Kidney (tissue), 14 donors: ENCODE measurements around the gene C4orf17. TPM values are rescaled to one million over a fixed set of nuclear protein-coding genes. Genes with fewer than 3 reads are reported as not detected.

Source experiments
- DNase-seq, 5 donors: peaks; one replicate each; pipeline ENCODE4 v3.0.0-alpha.2; 2013 to 2020
- FAIRE-seq: peaks from 2 replicates; lab custom pipeline; 2012; peaks lifted over from hg19 to GRCh38; lab: Jason Lieb, UNC
- H3K27ac ChIP-seq, 2 donors: one replicate each; pipeline ENCODE4 v1.7.0; 2013; ENCODE audit warnings: low read depth in 2 of 2, low read length in 2 of 2, inconsistent platforms in 1 of 2
- H3K27me3 ChIP-seq: one replicate; pipeline ENCODE4 v1.7.1; 2013; ENCODE audit warnings: low read length, inconsistent platforms; ENCODE audit not compliant: control insufficient read depth, insufficient read depth
- H3K36me3 ChIP-seq, 3 donors: one replicate each; pipeline versions ENCODE4 v1.7.0 to v1.7.1; 2013; ENCODE audit warnings: low read length in 3 of 3, control low read depth in 1 of 3, inconsistent platforms in 1 of 3; ENCODE audit not compliant: insufficient read depth in 3 of 3, control insufficient read depth in 2 of 3
- H3K4me1 ChIP-seq, 3 donors: one replicate each; pipeline versions ENCODE4 v1.7.0 to v1.7.1; 2013; ENCODE audit warnings: low read length in 3 of 3, inconsistent platforms in 1 of 3, low read depth in 1 of 3; ENCODE audit not compliant: control insufficient read depth in 2 of 3, insufficient read depth in 2 of 3
- H3K4me3 ChIP-seq, 3 donors: one replicate each; pipeline versions ENCODE4 v1.7.0 to v1.8.1; 2013; ENCODE audit warnings: low read length in 3 of 3, control low read depth in 1 of 3, inconsistent platforms in 1 of 3
- H3K9ac ChIP-seq, 3 donors: one replicate each; pipeline versions ENCODE4 v1.7.0 to v1.7.1; 2013; ENCODE audit warnings: low read length in 3 of 3, control low read depth in 1 of 3, inconsistent platforms in 1 of 3
- H3K9me3 ChIP-seq, 3 donors: one replicate each; pipeline versions ENCODE4 v1.7.0 to v1.7.1; 2013; ENCODE audit warnings: low read length in 3 of 3, control low read depth in 1 of 3, inconsistent platforms in 1 of 3; ENCODE audit not compliant: control insufficient read depth in 2 of 3, insufficient read depth in 1 of 3
- intact Hi-C: fragments of 100-400 bp; cut with DNase I; formaldehyde crosslinking; loops from one replicate; pipeline ENCODE4 v1.11.1; 2022
- polyA plus RNA-seq: library from polyadenylated mRNA; stranded (reverse); fragments of 350-450 nt; fragmentation: Illumina TruSeq; extraction: RNeasy Lipid Tissue Mini Kit (QIAGEN cat#74804); gene quantifications from one replicate; pipeline ENCODE4 v1.2.3, GENCODE V29; 2014; ENCODE audit warnings: low read depth, low replicate concordance; ENCODE audit not compliant: insufficient read depth
- total RNA-seq: library from RNA; stranded (reverse); fragmentation: NEBNext Ultra II Directional; extraction: Animal tissue kit (Norgen Biotek cat#: 25700); gene quantifications from one replicate; pipeline ENCODE4 v1.2.1, GENCODE V29; 2021
- TF ChIP-seq, protein P1 (sequence below): IDR thresholded peaks from 3 replicates; pipeline ENCODE4 v1.5.1; 2012; ENCODE audit warnings: mild to moderate bottlenecking, moderate library complexity, borderline replicate concordance; ENCODE audit not compliant: insufficient read depth; ENCODE audit errors: extremely low read depth
- donor health status: control.
- donor health status: control.
- donor health status: control.
- donor health status: control.
- donor health status: control.
- donor health status: DM: yes; HTN: yes; CAD: no.
- donor health status: Normal renal cell carcinoma (clear cell type).

C4orf17 gene
- total and polyA plus RNA-seq, 2 donors from 2014 or later, result not detected

DNA sequence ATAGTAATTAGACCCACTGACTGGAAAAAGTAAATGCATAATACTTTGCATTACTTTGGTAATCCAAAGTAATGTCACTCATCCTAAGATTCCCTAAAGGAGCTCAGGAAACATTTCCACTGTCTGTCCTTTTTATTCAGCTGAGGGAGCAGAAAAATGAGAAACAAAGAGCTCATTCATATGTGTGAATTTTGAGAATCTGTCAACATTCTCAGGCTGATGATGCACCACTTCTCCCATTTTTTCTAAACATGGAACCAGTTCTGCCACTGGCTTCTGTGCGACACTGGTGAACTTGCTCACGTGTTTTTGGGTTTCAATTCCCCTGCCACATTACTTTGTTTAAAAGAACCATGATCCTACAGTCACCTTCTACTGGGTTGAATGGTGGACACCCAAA lies 47.3 kb upstream of the C4orf17 start:
- H3K36me3 ChIP-seq, result no peaks in the 10 kb centered on the region
- FAIRE-seq (no peak), DNase-seq (no peak)
- H3K4me1 ChIP-seq, result no peaks in the 10 kb centered on the region
- H3K4me3 ChIP-seq, result no peak overlapping the region
- TF ChIP-seq, protein P1, sequence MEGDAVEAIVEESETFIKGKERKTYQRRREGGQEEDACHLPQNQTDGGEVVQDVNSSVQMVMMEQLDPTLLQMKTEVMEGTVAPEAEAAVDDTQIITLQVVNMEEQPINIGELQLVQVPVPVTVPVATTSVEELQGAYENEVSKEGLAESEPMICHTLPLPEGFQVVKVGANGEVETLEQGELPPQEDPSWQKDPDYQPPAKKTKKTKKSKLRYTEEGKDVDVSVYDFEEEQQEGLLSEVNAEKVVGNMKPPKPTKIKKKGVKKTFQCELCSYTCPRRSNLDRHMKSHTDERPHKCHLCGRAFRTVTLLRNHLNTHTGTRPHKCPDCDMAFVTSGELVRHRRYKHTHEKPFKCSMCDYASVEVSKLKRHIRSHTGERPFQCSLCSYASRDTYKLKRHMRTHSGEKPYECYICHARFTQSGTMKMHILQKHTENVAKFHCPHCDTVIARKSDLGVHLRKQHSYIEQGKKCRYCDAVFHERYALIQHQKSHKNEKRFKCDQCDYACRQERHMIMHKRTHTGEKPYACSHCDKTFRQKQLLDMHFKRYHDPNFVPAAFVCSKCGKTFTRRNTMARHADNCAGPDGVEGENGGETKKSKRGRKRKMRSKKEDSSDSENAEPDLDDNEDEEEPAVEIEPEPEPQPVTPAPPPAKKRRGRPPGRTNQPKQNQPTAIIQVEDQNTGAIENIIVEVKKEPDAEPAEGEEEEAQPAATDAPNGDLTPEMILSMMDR, result no peak
- no peaks in the 10 kb centered on the region for H3K9me3 ChIP-seq
- H3K27ac ChIP-seq, result no peak overlapping the region
- intact Hi-C loops, result no loop called here
- no peaks in the 10 kb centered on the region for H3K27me3 ChIP-seq
- no peak overlapping the region for H3K9ac ChIP-seq

DNA sequence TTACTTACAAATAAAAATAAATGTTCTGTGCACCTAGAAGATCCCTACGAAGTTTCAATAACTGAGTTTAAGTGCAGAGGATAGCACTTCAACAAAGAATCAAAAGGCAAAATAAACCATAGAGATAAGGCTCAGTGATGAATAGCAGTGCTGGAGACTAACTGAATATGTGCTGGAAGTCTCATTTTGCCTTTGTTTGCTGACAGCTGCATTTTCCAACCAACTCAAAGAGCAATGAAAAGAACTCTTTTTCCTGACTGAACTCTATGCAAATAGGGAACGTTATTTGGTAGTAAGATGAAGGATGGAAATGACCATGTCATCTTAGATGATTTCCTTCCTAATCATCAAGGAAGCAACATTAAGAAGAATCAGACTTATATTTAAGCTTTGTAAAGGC lies 42.9 kb upstream of the C4orf17 start:
- intact Hi-C loops, result no loop called here
- Histone ChIP-seq H3K36me3 (no peaks in the 10 kb centered on the region), H3K9ac (no peak overlapping the region), H3K4me3 (no peak overlapping the region), H3K27me3 (no peaks in the 10 kb centered on the region), H3K9me3 (no peaks in the 10 kb centered on the region), H3K27ac (no peak overlapping the region), H3K4me1 (no peaks in the 10 kb centered on the region)
- DNase-seq, result no peak
- FAIRE-seq, result no peak
- TF ChIP-seq, protein P1, result no peak

DNA sequence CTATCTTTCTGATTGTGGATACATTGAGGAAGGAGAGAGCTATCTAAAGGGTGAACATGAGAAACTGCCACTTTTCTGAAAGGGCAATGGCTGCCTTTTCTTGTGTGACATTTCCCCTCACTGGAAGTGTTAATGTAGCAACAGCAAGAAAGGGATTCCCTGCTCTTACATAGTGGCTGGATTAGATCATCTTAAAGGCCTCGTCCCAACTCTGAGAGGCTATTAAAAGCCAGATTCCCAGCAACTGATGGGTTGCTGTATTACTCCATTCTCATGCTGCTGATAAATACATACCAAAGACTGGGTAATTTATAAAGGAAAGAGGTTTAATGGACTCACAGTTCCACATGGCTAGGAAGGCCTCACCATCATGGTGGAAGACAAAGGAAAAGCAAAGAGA lies 41.9 kb upstream of the C4orf17 start:
- Histone ChIP-seq H3K4me3 (no peak overlapping the region), H3K36me3 (no peaks in the 10 kb centered on the region), H3K27me3 (no peaks in the 10 kb centered on the region), H3K9me3 (no peaks in the 10 kb centered on the region), H3K27ac (no peak overlapping the region), H3K4me1 (no peaks in the 10 kb centered on the region), H3K9ac (no peak overlapping the region)
- DNase-seq (no peak), FAIRE-seq (no peak)
- intact Hi-C loops, result no loop called here
- TF ChIP-seq, protein P1, result no peak

DNA sequence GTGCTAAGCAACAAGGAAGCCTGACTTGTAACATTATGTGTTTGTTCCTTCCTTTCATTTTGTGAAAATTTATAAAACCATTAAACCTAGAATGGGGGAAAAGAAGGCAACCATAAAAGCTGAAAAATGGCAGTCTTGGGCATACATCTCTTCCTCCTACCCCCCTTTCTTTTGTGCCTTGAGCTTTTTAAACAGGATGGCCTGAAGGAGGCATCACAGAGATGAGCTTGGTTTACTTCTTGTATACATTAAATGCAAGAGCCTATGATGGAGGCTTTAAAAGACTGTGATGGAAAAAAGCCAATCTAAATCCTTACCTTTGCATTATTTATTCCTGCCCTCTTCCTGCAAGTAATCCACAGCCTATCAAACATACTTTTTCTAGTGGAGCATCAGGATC lies 39.5 kb upstream of the C4orf17 start:
- intact Hi-C loops, result no loop called here
- no peak for FAIRE-seq
- Histone ChIP-seq H3K9me3 (no peaks in the 10 kb centered on the region), H3K36me3 (no peaks in the 10 kb centered on the region), H3K4me1 (no peaks in the 10 kb centered on the region), H3K27ac (no peak overlapping the region), H3K9ac (no peak overlapping the region), H3K4me3 (no peak overlapping the region), H3K27me3 (no peaks in the 10 kb centered on the region)
- TF ChIP-seq, protein P1, result no peak
- no peak for DNase-seq
